GM21723 (cell line): ENCODE measurements around the gene LRP1B.

ENCODE experiments used
- ATAC-seq: cut with Tn5 transposase; IDR thresholded peaks from one replicate; pipeline ENCODE4 v1.9.1; 2021; ENCODE audit warnings: mild to moderate bottlenecking, moderate library complexity; ENCODE audit not compliant: unreplicated experiment

LRP1B gene

GRCh38 chr2:140249821-140250220 is 1881.0 kb downstream of the LRP1B start:
- no peak for ATAC-seq

GRCh38 chr2:140248623-140249022 is 1882.2 kb downstream of the LRP1B start:
- ATAC-seq: no peak

GRCh38 chr2:140247451-140248195 is 1883.2 kb downstream of the LRP1B start:
- ATAC-seq: no peak

GRCh38 chr2:140246957-140247356 is 1883.9 kb downstream of the LRP1B start:
- no peak for ATAC-seq

GRCh38 chr2:140246058-140246457 is 1884.8 kb downstream of the LRP1B start:
- no peak for ATAC-seq

GRCh38 chr2:140242889-140243288 is 1887.9 kb downstream of the LRP1B start:
- ATAC-seq: no peak

GRCh38 chr2:140234116-140234515 is 1896.7 kb downstream of the LRP1B start:
- no peak for ATAC-seq

GRCh38 chr2:140210963-140211362 is 1919.9 kb downstream of the LRP1B start:
- no peak for ATAC-seq

GRCh38 chr2:140205093-140205492 is 1925.7 kb downstream of the LRP1B start:
- no peak for ATAC-seq

GRCh38 chr2:140203347-140203746 is 1927.5 kb downstream of the LRP1B start:
- ATAC-seq: no peak

- ATAC-seq: no peak
Observed at GRCh38 chr2:140201572-140201971, 1929.2 kb downstream of the LRP1B start.

GRCh38 chr2:140200764-140201163 is 1930.1 kb downstream of the LRP1B start:
- ATAC-seq: no peak

GRCh38 chr2:140200307-140200706 is 1930.5 kb downstream of the LRP1B start:
- no peak for ATAC-seq

- no peak for ATAC-seq
Observed at GRCh38 chr2:140199312-140199711, 1931.5 kb downstream of the LRP1B start.

GRCh38 chr2:140187086-140187485 is 1943.7 kb downstream of the LRP1B start:
- no peak for ATAC-seq

GRCh38 chr2:140186313-140186712 is 1944.5 kb downstream of the LRP1B start:
- ATAC-seq: no peak

GRCh38 chr2:140185076-140185475 is 1945.7 kb downstream of the LRP1B start:
- ATAC-seq: no peak

GRCh38 chr2:140183056-140183765 is 1947.6 kb downstream of the LRP1B start:
- no peak for ATAC-seq
